ENCODE measurements around the gene ERP27.
A peak's percentile ranks its signal among the peaks of the same experiment; 100 is the strongest.

ERP27 gene

DNA sequence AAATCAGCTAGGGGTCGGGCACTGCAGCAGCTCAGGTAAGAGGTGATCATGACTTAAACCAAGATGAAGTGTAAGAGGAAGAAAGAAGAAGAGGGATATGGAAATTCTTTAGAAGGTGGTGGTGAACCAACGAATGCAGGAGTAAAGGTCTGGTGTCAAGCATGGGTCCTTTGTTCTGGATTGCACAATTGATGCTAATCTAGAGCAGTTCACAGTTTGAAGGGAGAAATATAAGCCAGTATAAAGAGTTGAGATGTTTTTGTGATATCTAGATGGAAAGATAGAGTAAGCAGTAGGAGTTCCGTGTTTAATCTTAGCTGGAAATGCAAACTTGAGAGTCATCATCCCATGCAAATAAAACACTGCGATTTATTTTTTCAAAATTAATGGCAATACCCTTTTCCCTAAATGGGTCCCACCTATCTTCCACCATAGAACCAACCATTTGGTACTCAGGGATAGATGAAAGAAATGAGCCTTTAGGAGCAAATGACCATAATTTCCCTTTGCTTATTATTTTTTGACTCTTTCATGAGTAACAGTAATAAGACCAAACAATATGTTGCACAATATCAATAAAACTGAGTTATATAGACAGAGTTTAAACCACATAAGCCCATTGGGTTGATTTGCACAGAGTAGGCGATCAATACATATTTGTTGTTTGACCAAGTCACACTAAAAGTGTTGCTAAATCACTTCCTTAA, 37.7 kb downstream of the ERP27 start:
- DNase-seq: no peak
- Histone ChIP-seq H3K4me3 (ENCODE audit: low read depth, low read length) (no peak overlapping the region), H3K36me3 (replicated peaks) (no peaks in the 10 kb centered on the region), H3K27me3 (replicated peaks) (no peaks in the 10 kb centered on the region), H3K27ac (no peak overlapping the region)
- TF ChIP-seq, protein P1, sequence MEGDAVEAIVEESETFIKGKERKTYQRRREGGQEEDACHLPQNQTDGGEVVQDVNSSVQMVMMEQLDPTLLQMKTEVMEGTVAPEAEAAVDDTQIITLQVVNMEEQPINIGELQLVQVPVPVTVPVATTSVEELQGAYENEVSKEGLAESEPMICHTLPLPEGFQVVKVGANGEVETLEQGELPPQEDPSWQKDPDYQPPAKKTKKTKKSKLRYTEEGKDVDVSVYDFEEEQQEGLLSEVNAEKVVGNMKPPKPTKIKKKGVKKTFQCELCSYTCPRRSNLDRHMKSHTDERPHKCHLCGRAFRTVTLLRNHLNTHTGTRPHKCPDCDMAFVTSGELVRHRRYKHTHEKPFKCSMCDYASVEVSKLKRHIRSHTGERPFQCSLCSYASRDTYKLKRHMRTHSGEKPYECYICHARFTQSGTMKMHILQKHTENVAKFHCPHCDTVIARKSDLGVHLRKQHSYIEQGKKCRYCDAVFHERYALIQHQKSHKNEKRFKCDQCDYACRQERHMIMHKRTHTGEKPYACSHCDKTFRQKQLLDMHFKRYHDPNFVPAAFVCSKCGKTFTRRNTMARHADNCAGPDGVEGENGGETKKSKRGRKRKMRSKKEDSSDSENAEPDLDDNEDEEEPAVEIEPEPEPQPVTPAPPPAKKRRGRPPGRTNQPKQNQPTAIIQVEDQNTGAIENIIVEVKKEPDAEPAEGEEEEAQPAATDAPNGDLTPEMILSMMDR (IDR thresholded peaks at IDR 0.05; ENCODE audit: low read depth, low read length, missing control alignments): no peak
- in situ Hi-C loops (cut with HindIII; ENCODE audit: low pct_ligation_motif_present, low sequenced_read_pairs): no loop called here

DNA sequence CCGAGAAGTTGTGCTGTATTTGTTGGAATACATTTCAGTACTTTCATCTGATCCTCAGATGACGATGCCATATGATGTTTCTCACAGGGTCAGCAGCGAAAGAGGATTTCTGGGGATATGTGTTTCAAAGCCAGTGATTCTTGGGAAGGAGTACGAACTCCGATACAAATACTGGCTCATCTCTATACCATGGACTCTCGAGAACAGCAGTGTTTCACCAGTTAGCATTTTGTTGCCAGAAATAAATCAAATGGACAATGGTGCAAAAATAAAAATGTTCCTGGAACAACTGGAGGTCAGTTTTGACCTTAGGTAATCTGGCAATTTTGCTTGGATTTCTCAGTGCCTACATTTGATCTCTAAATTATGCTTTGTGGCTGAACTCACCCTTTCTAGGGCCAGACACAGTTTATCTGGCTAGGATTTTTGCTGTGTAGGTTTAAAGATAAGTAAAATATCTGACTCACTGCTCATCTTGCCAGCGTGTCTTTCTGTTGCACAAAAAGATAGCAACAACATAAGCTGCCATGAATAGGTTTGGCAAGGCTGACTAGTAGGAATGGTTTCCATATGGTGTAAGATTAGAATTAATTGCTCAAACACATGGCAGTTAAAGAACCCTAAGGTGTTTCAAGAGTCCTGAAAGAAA, 41.7 kb downstream of the ERP27 start:
- Histone ChIP-seq H3K27me3 (replicated peaks) (no peaks in the 10 kb centered on the region), H3K27ac (peak overlapping the region; percentile 76), H3K36me3 (replicated peaks) (no peaks in the 10 kb centered on the region), H3K4me3 (ENCODE audit: low read depth, low read length) (no peak overlapping the region)
- TF ChIP-seq, protein P1 (IDR thresholded peaks at IDR 0.05; ENCODE audit: low read depth, low read length, missing control alignments): no peak
- DNase-seq: peak; percentile 74
- in situ Hi-C loops (cut with HindIII; ENCODE audit: low pct_ligation_motif_present, low sequenced_read_pairs): no loop called here

DNA sequence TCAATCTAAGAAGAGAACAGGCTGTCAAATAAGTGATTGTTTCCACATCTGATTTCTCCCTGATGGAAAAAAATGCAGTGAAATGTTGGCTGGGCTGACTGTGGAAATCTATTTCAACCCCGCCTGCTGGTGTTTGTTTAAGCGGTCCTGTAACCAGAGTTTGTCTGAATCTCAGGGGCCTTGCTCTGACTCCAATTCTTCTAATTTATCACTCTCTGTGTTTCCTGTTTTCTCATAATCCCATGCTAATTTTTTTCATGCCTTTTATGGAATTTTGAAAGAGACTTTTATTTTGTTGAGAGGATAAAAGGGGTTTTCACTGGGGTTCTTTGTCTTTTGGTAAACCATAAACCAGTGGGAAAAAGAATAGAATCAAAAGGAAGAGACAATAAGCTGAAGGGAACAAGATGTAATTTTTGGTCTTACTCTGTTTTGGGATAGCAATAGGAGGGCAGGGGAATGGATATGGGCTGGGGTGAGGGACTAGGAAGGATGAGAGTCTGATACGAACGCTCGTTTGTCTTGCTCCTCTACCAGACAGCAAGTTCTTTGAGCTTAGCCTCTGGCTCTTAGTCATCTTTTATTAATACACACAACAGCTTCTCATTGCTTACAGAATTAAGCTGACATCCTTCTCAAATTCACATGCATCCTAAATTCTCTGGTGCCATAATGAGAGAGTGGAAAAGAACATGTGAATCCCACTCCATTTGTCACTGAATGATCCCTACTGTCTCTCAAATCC, 44.7 kb downstream of the ERP27 start:
- Histone ChIP-seq H3K27me3 (replicated peaks) (no peaks in the 10 kb centered on the region), H3K27ac (no peak overlapping the region), H3K36me3 (replicated peaks) (no peaks in the 10 kb centered on the region), H3K4me3 (ENCODE audit: low read depth, low read length) (no peak overlapping the region)
- TF ChIP-seq, protein P1 (IDR thresholded peaks at IDR 0.05; ENCODE audit: low read depth, low read length, missing control alignments): no peak
- DNase-seq: peak; percentile 26
- in situ Hi-C loops (cut with HindIII; ENCODE audit: low pct_ligation_motif_present, low sequenced_read_pairs): no loop called here

DNA sequence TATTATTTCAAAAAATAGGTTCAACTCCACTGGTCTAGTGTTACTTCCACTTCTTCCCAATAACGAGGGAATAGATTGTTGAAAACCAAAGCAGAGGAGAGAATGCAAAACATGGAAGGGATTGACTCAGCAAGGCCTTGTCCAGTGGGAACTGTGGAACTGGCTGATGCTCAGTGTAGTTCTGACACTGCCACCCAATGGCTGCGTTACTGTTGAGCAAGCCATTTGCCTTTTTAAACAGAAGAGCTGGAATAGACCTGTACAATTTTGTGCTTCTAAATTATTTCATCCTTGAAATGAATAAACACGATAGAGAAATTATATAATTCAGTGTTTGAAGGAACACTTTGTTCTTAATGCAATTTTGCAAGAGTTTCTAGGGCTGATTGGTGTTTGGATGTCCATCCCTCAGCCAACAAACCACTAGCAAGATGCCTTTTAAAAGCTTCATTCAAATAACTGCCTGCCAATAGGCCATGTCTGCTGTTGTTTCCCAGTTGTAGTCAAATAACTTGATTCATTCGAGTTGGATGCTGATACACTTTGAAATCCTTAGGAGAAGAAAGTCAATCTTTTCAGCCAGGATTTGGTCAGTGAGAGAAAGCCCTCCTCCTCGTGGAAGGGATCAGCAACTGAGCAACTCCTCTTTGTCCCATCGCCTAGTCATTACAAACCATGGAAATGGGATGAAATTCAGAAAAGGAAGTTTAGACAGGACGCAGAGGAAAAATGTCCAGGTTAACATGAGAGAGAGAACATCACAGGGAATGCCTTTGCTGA, 45.4 kb downstream of the ERP27 start:
- H3K27ac ChIP-seq: no peak overlapping the region
- in situ Hi-C loops (cut with HindIII; ENCODE audit: low pct_ligation_motif_present, low sequenced_read_pairs): no loop called here
- H3K4me3 ChIP-seq (ENCODE audit: low read depth, low read length): no peak overlapping the region
- TF ChIP-seq, protein P1 (IDR thresholded peaks at IDR 0.05; ENCODE audit: low read depth, low read length, missing control alignments): peak; percentile 41
- no peaks in the 10 kb centered on the region for H3K36me3 ChIP-seq (replicated peaks)
- DNase-seq: peak; percentile 40
- no peaks in the 10 kb centered on the region for H3K27me3 ChIP-seq (replicated peaks)

DNA sequence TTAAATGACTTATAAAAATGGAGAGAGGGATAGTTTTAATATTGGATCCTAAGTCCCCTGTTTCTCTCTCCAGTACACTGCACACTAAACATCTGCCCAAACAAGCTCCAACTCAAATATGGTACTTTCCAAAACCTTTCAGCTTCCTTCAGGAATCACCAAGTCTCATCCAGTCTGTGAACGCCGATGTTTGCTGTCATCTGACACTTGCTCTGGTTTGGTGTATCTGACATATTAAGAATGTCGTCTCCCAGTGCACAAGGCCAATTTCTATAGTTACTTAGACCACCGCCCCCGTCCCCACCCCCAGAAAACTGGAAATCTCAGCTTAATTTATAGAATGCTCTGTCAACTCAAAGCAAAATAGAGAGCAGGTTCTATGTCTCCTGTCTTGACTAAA, 47.6 kb downstream of the ERP27 start:
- no peak for DNase-seq
- Histone ChIP-seq H3K27ac (no peak overlapping the region), H3K4me3 (ENCODE audit: low read depth, low read length) (no peak overlapping the region), H3K27me3 (replicated peaks) (no peaks in the 10 kb centered on the region), H3K36me3 (replicated peaks) (no peaks in the 10 kb centered on the region)
- in situ Hi-C loops (cut with HindIII; ENCODE audit: low pct_ligation_motif_present, low sequenced_read_pairs): no loop called here
- TF ChIP-seq, protein P1 (IDR thresholded peaks at IDR 0.05; ENCODE audit: low read depth, low read length, missing control alignments): no peak

Data from brain microvascular endothelial cell (primary cell).